Ectodermal cell (in vitro differentiated cells): ENCODE results near the gene TMEM240.
"Not testable (repeated sequence)": the region's sequence is repeated elsewhere in the genome, so short reads cannot be mapped to it uniquely, and the experiment has no call there.

Experiments
- H3K27ac ChIP-seq: 2 replicates; pipeline ENCODE4 v1.7.0; 2013; ENCODE audit warnings: mild to moderate bottlenecking, low read depth, low read length; ENCODE audit not compliant: insufficient read depth, poor library complexity, severe bottlenecking
- H3K27me3 ChIP-seq: 2 replicates; pipeline ENCODE4 v1.7.0; 2013; ENCODE audit warnings: mild to moderate bottlenecking, low read length; ENCODE audit not compliant: insufficient read depth, control insufficient read depth, poor library complexity, severe bottlenecking
- H3K36me3 ChIP-seq: one replicate; pipeline ENCODE4 v1.7.0; 2013; ENCODE audit warnings: low read length; ENCODE audit not compliant: control insufficient read depth, insufficient read depth
- H3K4me1 ChIP-seq: one replicate; pipeline ENCODE4 v1.7.0; 2013; ENCODE audit warnings: low read length; ENCODE audit not compliant: control insufficient read depth, insufficient read depth
- H3K4me3 ChIP-seq: 2 replicates; pipeline ENCODE4 v1.7.0; 2013; ENCODE audit warnings: low read depth, low read length, control low read depth; ENCODE audit not compliant: insufficient read depth
- H3K9me3 ChIP-seq: 2 replicates; pipeline ENCODE4 v1.7.0; 2013; ENCODE audit warnings: mild to moderate bottlenecking, low read length, moderate library complexity; ENCODE audit not compliant: control insufficient read depth
- WGBS, 2 experiments: methylation state at CpG; one replicate each; pipeline ENCODE4 v1.1.7; 2013; ENCODE audit warnings: missing lambda C conversion rate in 2 of 2; 5-methylcytosine and 5-hydroxymethylcytosine counted together

Gene TMEM240

GRCh38 chr1:1557688-1558087 is 17.3 kb upstream of the TMEM240 start:
- H3K27ac ChIP-seq, H3K27me3 ChIP-seq, H3K9me3 ChIP-seq, H3K4me3 ChIP-seq, H3K4me1 ChIP-seq: not testable (repeated sequence)
- 94 to 95% methylated on average over 7 of the region's 7 CpGs for WGBS, 2 experiments
- H3K36me3 ChIP-seq = peaks cover 16% of the 10 kb centered on the region

- H3K27me3 ChIP-seq, H3K9me3 ChIP-seq, H3K27ac ChIP-seq, H3K4me3 ChIP-seq, H3K4me1 ChIP-seq: not testable (repeated sequence)
- 93 to 94% methylated on average over 10 to 11 of the region's 11 CpGs for WGBS, 2 experiments
- peaks cover 10% of the 10 kb centered on the region for H3K36me3 ChIP-seq
Observed at GRCh38 chr1:1556961-1557360, 16.5 kb upstream of the TMEM240 start.

- H3K27ac ChIP-seq = no peak overlapping the region
- no peaks in the 10 kb centered on the region for H3K27me3 ChIP-seq
- no peak overlapping the region for H3K4me3 ChIP-seq
- WGBS, 2 experiments = 95% methylated on average over 6 of the region's 6 CpGs
- peaks cover 4% of the 10 kb centered on the region for H3K4me1 ChIP-seq
- H3K9me3 ChIP-seq = no peaks in the 10 kb centered on the region
- peaks cover 6% of the 10 kb centered on the region for H3K36me3 ChIP-seq
Observed at GRCh38 chr1:1556505-1556904, 16.1 kb upstream of the TMEM240 start.

GRCh38 chr1:1554926-1555915 is 14.8 kb upstream of the TMEM240 start:
- no peaks in the 10 kb centered on the region for H3K36me3 ChIP-seq
- 88 to 90% methylated on average over 31 of the region's 31 CpGs for WGBS, 2 experiments
- no peaks in the 10 kb centered on the region for H3K27me3 ChIP-seq
- H3K4me1 ChIP-seq = peaks cover 4% of the 10 kb centered on the region
- H3K9me3 ChIP-seq = no peaks in the 10 kb centered on the region
- no peak overlapping the region for H3K4me3 ChIP-seq
- H3K27ac ChIP-seq = peak overlapping the region; percentile 32

GRCh38 chr1:1554550-1554925 is 14.1 kb upstream of the TMEM240 start:
- WGBS, 2 experiments = 94 to 95% methylated on average over 13 of the region's 13 CpGs
- Histone ChIP-seq H3K36me3 (no peaks in the 10 kb centered on the region), H3K4me1 (peaks cover 4% of the 10 kb centered on the region), H3K27me3 (no peaks in the 10 kb centered on the region), H3K27ac (no peak overlapping the region), H3K9me3 (no peaks in the 10 kb centered on the region), H3K4me3 (no peak overlapping the region)

- no peaks in the 10 kb centered on the region for H3K27me3 ChIP-seq
- H3K36me3 ChIP-seq = no peaks in the 10 kb centered on the region
- H3K9me3 ChIP-seq = no peaks in the 10 kb centered on the region
- WGBS, 2 experiments = 95 to 96% methylated on average over 35 of the region's 35 CpGs
- no peak overlapping the region for H3K4me3 ChIP-seq
- peaks cover 4% of the 10 kb centered on the region for H3K4me1 ChIP-seq
- H3K27ac ChIP-seq = no peak overlapping the region
Observed at GRCh38 chr1:1553821-1554494, 13.5 kb upstream of the TMEM240 start.

- peaks cover 4% of the 10 kb centered on the region for H3K4me1 ChIP-seq
- H3K27ac ChIP-seq = no peak overlapping the region
- 93 to 94% methylated on average over 10 of the region's 10 CpGs for whole genome bisulfite sequencing, 2 experiments
- no peaks in the 10 kb centered on the region for H3K9me3 ChIP-seq
- no peaks in the 10 kb centered on the region for H3K27me3 ChIP-seq
- H3K4me3 ChIP-seq = no peak overlapping the region
- H3K36me3 ChIP-seq = no peaks in the 10 kb centered on the region
Observed at GRCh38 chr1:1552263-1552639, 11.8 kb upstream of the TMEM240 start.

- Histone ChIP-seq H3K36me3 (no peaks in the 10 kb centered on the region), H3K27me3 (no peaks in the 10 kb centered on the region), H3K9me3 (no peaks in the 10 kb centered on the region), H3K4me3 (no peak overlapping the region), H3K4me1 (peaks cover 4% of the 10 kb centered on the region), H3K27ac (no peak overlapping the region)
- 93 to 95% methylated on average over 33 of the region's 33 CpGs for WGBS, 2 experiments
Observed at GRCh38 chr1:1551524-1552262, 11.3 kb upstream of the TMEM240 start.

- H3K4me1 ChIP-seq = peaks cover 4% of the 10 kb centered on the region
- H3K9me3 ChIP-seq = no peaks in the 10 kb centered on the region
- no peak overlapping the region for H3K4me3 ChIP-seq
- H3K27me3 ChIP-seq = no peaks in the 10 kb centered on the region
- H3K27ac ChIP-seq = no peak overlapping the region
- no peaks in the 10 kb centered on the region for H3K36me3 ChIP-seq
- WGBS, 2 experiments = 86% methylated on average over 15 of the region's 15 CpGs
Observed at GRCh38 chr1:1550591-1551432, 10.4 kb upstream of the TMEM240 start.
